Measurements from ENCODE around the gene GNLY.

DNA sequence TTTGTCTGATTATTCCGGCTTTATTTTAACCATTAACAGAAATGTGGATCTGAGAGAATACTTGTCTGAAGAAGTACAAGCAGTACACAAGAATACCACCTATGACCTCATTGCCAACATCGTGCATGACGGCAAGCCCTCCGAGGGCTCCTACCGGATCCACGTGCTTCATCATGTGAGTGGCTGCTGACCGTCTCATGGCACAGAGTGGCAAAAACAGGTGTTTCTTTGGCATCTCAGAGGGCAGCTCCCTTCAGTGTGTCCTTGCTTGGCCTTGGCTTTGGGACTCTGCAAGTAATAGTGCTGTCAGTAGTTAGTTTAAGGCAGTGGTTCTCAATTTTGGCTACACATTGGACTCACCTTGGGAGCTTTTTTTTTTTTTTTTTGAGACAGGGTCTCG, 49.2 kb upstream of the GNLY start:
- TF ChIP-seq, protein P1, sequence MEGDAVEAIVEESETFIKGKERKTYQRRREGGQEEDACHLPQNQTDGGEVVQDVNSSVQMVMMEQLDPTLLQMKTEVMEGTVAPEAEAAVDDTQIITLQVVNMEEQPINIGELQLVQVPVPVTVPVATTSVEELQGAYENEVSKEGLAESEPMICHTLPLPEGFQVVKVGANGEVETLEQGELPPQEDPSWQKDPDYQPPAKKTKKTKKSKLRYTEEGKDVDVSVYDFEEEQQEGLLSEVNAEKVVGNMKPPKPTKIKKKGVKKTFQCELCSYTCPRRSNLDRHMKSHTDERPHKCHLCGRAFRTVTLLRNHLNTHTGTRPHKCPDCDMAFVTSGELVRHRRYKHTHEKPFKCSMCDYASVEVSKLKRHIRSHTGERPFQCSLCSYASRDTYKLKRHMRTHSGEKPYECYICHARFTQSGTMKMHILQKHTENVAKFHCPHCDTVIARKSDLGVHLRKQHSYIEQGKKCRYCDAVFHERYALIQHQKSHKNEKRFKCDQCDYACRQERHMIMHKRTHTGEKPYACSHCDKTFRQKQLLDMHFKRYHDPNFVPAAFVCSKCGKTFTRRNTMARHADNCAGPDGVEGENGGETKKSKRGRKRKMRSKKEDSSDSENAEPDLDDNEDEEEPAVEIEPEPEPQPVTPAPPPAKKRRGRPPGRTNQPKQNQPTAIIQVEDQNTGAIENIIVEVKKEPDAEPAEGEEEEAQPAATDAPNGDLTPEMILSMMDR (IDR thresholded peaks at IDR 0.05) = no peak
- TF ChIP-seq POLR2A (IDR thresholded peaks at IDR 0.05) = no peak
- no peak for TF ChIP-seq EP300 (IDR thresholded peaks at IDR 0.05)
